Epithelial cell of esophagus (primary cell): ENCODE measurements around the gene SLC11A1.

Experiments
- DNase-seq: peaks from one replicate; pipeline ENCODE4 v3.0.0; 2010; ENCODE audit warnings: low read depth
- H3K4me3 ChIP-seq: 2 replicates; pipeline ENCODE4 v1.5.1; 2011; ENCODE audit warnings: mild to moderate bottlenecking, low read length, control low read depth
- CTCF ChIP-seq: IDR thresholded peaks from 2 replicates; pipeline ENCODE4 v1.5.1; 2011; ENCODE audit warnings: low read depth, mild to moderate bottlenecking, low read length, control low read depth, inconsistent platforms; ENCODE audit not compliant: insufficient read depth; ENCODE audit errors: missing control alignments

SLC11A1 gene

GRCh38 chr2:218343591-218343990, 38.5 kb upstream of the SLC11A1 start:
- H3K4me3 ChIP-seq, result no peak overlapping the region
- TF ChIP-seq CTCF, result no peak
- DNase-seq, result peak; percentile 25

- H3K4me3 ChIP-seq, result no peak overlapping the region
- TF ChIP-seq CTCF, result no peak
Observed at GRCh38 chr2:218344090-218344754, 37.9 kb upstream of the SLC11A1 start.

GRCh38 chr2:218344755-218345417, 37.2 kb upstream of the SLC11A1 start:
- no peak for DNase-seq
- no peak overlapping the region for H3K4me3 ChIP-seq
- TF ChIP-seq CTCF, result no peak

More at GRCh38 chr2:218344090-218344754, 37.9 kb upstream of the SLC11A1 start:
- DNase-seq, result no peak

GRCh38 chr2:218345491-218346236, 36.4 kb upstream of the SLC11A1 start:
- TF ChIP-seq CTCF, result no peak
- no peak for DNase-seq
- no peak overlapping the region for H3K4me3 ChIP-seq

- no peak overlapping the region for H3K4me3 ChIP-seq
- DNase-seq, result no peak
- TF ChIP-seq CTCF, result no peak
Observed at GRCh38 chr2:218347172-218347571, 34.9 kb upstream of the SLC11A1 start.

- no peak for TF ChIP-seq CTCF
- H3K4me3 ChIP-seq, result no peak overlapping the region
- DNase-seq, result no peak
Observed at GRCh38 chr2:218354045-218354444, 28.0 kb upstream of the SLC11A1 start.
